GM21576 (cell line): ENCODE results near the gene TYW1.
"Not testable (repeated sequence)": the region's sequence is repeated elsewhere in the genome, so short reads cannot be mapped to it uniquely, and the experiment has no call there.

ENCODE experiments used
- ATAC-seq: cut with Tn5 transposase; IDR thresholded peaks from one replicate; pipeline ENCODE4 v1.9.1; 2021; ENCODE audit warnings: mild to moderate bottlenecking, moderate library complexity; ENCODE audit not compliant: unreplicated experiment

Gene TYW1

GRCh38 chr7:67042781-67043558 lies 46.3 kb downstream of the TYW1 start:
- not testable (repeated sequence) for ATAC-seq

GRCh38 chr7:67043559-67043930 lies 46.9 kb downstream of the TYW1 start:
- not testable (repeated sequence) for ATAC-seq

GRCh38 chr7:67045496-67045995 lies 48.9 kb downstream of the TYW1 start:
- no peak for ATAC-seq

GRCh38 chr7:67046819-67047218 lies 50.2 kb downstream of the TYW1 start:
- ATAC-seq: not testable (repeated sequence)

GRCh38 chr7:67049908-67050307 lies 53.3 kb downstream of the TYW1 start:
- not testable (repeated sequence) for ATAC-seq

- ATAC-seq: not testable (repeated sequence)
Observed at GRCh38 chr7:67052161-67052560, 55.5 kb downstream of the TYW1 start.

DNA sequence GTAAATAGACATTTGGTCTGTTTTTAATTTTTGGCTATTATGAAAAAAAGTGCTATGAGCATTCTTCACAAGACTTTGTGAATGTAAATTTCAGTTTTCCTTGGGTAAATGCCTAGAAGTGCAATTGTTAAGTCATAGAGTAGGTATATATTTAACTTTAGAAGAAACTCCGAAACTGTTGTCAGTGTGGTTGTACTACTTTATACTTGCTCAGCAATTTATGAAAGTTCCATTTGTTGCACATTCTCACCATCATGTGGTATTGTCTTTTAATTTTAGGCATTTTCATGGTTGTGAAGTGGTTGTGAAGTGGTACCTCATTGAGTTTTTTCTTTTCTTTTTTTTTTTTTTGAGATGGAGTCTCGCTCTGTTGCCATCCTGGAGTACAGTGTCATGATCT lies 60.0 kb downstream of the TYW1 start:
- ATAC-seq: no peak

- not testable (repeated sequence) for ATAC-seq
Observed at GRCh38 chr7:67061321-67061720, 64.7 kb downstream of the TYW1 start.

- not testable (repeated sequence) for ATAC-seq
Observed at GRCh38 chr7:67062802-67063201, 66.2 kb downstream of the TYW1 start.

GRCh38 chr7:67066950-67067622 lies 70.5 kb downstream of the TYW1 start:
- not testable (repeated sequence) for ATAC-seq

DNA sequence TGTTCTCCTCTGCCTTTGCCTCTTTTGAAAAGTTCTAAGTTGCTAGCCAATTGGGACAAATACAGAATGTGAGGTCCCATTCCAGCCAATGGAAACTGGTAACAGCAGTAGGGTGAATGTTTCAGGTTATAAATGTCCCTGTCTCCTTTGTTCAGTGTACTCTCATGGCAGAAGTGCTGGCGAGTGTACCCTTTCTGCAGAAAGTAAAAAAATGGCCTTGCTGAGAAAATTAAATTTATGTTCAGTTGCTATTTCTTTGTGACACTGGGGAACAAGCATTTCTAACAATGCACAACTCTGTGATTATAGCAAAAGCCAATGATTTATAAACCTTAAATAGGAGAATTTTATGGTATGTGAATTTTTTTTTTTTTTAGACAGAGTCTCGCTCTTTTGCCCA lies 79.5 kb downstream of the TYW1 start:
- ATAC-seq: not testable (repeated sequence)

DNA sequence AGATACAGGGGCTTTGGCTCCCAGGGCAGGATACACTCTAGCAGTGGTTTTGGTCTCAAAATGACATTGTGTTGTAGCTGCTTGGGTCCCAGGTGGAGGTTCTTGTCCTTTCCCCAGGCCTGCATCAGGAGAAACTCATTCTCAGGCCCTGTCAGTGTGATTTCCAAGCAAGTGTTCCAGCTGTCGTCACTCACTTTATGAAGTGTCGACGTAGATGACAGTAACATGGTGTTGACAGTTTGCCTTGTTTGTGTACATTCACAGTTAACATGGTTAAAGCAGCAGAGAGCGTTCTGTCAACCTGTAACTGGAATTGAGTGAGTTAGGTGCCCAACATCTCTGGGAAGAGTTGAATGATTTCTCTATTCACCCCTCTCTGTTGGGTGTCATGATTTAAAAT lies 86.2 kb downstream of the TYW1 start:
- not testable (repeated sequence) for ATAC-seq

DNA sequence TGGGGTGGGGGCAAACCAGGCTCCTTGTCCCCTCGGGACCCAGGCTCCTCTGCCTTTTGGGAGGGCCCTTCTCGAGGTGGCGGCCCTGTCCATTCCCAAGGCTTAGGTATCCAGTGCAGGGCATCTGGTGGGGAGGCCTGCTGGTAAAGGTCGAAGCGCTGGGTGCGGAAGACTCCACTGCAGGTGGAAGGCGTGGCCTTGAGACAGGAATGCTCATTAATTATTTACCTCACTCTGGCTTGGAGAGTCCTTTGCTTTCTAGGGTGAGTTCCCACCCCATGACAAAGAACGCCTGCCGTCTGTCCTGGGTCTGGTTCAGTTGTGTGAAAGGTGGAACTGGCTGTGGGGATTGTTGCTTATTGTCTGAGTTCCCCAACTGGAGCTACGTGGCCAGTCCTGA lies 92.6 kb downstream of the TYW1 start:
- not testable (repeated sequence) for ATAC-seq

DNA sequence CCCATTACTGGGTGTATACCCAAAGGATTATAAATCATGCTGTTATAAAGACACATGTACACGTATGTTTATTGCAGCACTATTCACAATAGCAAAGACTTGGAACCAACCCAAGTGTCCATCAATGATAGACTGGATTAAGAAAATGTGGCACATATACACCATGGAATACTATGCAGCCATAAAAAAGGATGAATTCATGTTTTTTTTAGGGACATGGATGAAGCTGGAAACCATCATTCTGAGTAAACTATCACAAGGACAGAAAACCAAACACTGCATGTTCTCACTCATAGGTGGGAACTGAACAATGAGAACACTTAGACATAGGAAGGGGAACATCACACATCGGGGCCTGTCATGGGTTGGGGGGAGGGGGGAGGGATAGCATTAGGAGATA lies 94.4 kb downstream of the TYW1 start:
- not testable (repeated sequence) for ATAC-seq

- ATAC-seq: not testable (repeated sequence)
Observed at GRCh38 chr7:67098031-67098430, 101.4 kb downstream of the TYW1 start.

DNA sequence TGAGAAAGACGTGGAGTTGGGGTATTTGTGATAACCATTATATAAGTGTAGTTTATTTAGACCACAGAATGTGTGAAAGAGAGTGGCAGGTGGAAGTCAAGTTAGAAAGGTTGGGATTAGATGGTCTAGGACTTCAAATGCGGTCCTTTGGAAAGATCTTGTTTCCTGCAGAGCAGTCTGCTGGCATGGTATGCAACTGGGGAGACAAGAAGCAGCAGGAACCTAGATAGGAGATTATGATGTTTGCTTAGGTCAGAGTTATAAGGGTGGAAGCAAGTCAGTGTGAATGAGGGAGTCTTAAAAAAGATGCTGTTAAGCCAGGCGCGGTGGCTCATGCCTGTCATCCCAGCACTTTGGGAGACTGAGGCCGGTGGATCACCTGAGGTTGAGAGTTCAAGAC lies 102.8 kb downstream of the TYW1 start:
- ATAC-seq: not testable (repeated sequence)

DNA sequence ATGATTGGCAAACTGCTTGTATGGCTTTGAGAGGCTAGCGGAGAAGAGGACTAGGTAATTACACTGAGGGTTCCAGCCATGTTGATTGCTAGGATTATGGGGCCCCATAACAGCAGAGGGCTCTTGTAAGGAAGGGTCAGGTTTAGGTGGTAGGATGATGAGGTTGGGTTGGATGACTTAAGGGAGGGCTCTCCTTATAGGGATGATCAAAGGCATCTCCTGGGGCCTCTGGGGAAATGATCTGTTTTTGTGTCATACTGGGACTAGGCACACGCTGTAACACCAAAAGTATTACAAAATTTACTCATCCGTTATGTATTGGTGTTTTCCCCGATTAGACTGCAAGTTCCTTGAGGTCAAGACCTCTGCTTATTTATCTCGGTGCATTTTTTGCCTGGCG lies 103.4 kb downstream of the TYW1 start:
- ATAC-seq: not testable (repeated sequence)

- ATAC-seq: no peak
Observed at GRCh38 chr7:67100956-67101361, 104.3 kb downstream of the TYW1 start.

DNA sequence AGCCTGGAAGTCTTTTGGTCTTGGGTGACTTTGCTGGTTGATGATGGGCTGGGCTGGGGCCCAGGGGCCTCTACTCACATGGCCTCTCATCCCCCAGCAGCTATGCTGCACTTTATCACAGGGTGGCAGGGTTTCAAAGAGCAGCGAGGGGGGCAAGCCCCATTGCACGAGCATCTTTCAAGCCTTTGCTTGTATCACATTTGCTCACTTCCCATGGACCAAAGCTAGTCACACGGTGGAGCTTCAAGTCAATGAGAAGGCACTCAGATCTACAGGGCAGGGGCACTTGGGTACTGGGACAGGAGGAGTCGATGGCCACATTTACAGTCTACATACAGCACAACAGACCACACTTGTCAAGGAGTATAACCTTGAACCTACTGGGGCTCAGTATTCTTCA lies 108.3 kb downstream of the TYW1 start:
- ATAC-seq: not testable (repeated sequence)

DNA sequence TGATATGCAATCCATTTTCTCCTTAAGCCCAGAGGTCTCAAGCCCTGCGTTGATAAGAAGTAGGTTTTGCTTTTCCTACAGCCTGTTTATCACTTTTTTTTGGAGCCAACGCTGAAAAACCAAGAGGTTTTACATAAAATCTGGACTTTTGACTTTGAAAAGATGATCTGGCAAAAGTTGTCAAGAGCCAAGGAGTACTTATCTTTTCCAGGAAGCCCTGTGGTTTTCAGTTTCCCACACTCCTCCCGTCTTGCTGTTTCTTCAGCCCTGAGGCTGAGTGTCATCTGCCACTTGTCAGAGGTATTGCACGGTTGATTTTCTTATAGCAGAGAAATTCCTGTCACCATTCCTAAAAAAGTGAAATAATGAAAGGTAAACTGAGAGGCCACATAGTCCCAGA lies 108.7 kb downstream of the TYW1 start:
- ATAC-seq: no peak

DNA sequence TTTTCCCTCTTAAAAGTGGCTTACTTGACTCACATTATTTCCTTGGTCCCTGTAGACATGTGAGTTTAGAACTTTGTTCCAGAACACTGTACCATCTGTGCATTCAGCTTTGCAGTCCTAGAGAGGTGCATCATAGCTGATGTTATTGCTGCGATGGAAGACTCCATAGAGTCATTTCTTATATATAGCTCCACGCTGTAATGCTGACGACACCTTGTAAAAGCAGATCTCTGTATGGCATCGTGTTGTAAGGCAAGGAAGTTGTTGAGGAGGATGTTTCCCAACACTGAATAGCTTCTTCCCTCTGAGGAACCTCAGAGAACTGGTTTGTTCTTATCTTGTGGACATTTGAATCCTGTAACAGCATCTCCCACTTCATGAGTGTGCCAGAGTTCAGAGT lies 109.6 kb downstream of the TYW1 start:
- ATAC-seq: not testable (repeated sequence)

DNA sequence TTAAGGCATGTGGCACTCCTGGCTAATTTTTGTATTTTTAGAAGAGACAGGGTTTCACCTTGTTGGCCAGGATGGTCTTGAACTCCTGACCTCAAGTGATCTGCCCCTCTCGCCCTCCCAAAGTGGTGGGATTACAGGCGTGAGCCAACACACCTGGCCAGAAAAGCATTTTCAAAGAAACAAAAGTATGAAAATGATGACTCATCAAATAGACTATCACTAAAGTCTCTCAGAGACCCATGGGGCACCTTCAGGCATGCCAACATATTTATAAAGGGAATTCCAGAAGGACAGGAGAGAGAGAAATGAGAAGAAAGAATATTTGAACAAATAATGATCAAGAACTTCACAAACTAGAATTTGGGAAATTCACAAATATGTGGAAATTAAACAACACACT lies 114.7 kb downstream of the TYW1 start:
- not testable (repeated sequence) for ATAC-seq
